ENCODE measurements around the gene PDP2.

GRCh38 chr16:66923866-66924265, 43.6 kb downstream of the PDP2 start:
- TF ChIP-seq CTCF (IDR thresholded peaks at IDR 0.05): no peak
- TF ChIP-seq POLR2AphosphoS5 (IDR thresholded peaks at IDR 0.05; ENCODE audit: insufficient read depth in 1 of 2, low read depth in 1 of 2): no peak
